ENCODE results near the gene LRMDA.

The LRMDA gene

DNA sequence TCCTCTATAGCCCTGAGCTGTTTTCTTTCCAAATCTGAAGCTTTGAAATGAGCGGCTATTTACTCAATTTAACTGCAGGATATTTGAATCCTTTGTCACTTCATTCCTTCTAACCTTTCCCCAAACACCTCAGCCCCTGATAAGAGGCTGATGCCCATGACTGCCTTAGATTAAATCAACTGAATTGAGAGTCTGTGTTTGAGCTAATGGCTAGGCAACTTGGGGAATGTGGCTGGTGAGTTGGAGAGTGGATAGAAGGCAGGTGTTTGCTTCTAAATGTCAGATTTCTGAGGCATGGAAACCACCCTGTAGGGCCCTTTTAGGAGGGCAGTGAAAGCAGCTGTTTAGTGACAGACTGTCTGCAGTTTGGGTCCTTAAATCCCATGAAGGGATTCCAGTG lies 759.9 kb downstream of the LRMDA start:
- peak overlapping the region; percentile 34 to 86 (median 86) for H3K27ac Mint-ChIP-seq
- peaks cover 4% of the 10 kb centered on the region for H3K27me3 Mint-ChIP-seq (ENCODE audit: low read depth)
- H3K4me1 Mint-ChIP-seq, result peaks cover 68% of the 10 kb centered on the region
- H3K9me3 Mint-ChIP-seq, result no peaks in the 10 kb centered on the region
- H3K36me3 Mint-ChIP-seq (ENCODE audit: low read depth), result no peaks in the 10 kb centered on the region
- H3K4me3 Mint-ChIP-seq, result peak overlapping the region in 1 of 3 experiments; percentile 18
- TF ChIP-seq, protein P1, sequence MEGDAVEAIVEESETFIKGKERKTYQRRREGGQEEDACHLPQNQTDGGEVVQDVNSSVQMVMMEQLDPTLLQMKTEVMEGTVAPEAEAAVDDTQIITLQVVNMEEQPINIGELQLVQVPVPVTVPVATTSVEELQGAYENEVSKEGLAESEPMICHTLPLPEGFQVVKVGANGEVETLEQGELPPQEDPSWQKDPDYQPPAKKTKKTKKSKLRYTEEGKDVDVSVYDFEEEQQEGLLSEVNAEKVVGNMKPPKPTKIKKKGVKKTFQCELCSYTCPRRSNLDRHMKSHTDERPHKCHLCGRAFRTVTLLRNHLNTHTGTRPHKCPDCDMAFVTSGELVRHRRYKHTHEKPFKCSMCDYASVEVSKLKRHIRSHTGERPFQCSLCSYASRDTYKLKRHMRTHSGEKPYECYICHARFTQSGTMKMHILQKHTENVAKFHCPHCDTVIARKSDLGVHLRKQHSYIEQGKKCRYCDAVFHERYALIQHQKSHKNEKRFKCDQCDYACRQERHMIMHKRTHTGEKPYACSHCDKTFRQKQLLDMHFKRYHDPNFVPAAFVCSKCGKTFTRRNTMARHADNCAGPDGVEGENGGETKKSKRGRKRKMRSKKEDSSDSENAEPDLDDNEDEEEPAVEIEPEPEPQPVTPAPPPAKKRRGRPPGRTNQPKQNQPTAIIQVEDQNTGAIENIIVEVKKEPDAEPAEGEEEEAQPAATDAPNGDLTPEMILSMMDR (IDR thresholded peaks at IDR 0.05; ENCODE audit: unreplicated experiment in 3 of 3), result no peak

DNA sequence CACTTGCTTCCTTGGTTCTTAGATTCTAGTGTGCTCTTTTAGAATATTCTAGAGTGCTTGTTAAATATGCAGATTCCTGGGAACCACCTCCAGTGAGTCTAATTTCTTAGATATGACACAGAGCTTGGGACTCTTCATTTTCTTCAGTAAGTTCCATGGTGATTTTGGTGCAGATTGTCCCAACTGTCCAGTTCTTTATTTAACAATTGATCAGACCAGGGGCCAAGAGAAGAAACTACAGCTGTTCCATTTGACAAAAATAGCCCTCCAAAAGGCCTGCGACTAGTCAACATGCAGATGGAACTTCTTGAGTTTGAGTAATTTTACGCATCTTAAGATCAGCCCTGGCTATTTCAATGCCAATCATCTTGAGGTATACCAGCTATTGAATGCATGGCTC lies 760.7 kb downstream of the LRMDA start:
- Mint-ChIP-seq H3K27me3 (ENCODE audit: low read depth) (peaks cover 4% of the 10 kb centered on the region), H3K4me1 (peaks cover 74% of the 10 kb centered on the region), H3K27ac (peak overlapping the region; percentile 34 to 86 (median 86)), H3K4me3 (no peak overlapping the region), H3K36me3 (ENCODE audit: low read depth) (no peaks in the 10 kb centered on the region), H3K9me3 (no peaks in the 10 kb centered on the region)
- TF ChIP-seq, protein P1 (IDR thresholded peaks at IDR 0.05; ENCODE audit: unreplicated experiment in 3 of 3), result no peak

DNA sequence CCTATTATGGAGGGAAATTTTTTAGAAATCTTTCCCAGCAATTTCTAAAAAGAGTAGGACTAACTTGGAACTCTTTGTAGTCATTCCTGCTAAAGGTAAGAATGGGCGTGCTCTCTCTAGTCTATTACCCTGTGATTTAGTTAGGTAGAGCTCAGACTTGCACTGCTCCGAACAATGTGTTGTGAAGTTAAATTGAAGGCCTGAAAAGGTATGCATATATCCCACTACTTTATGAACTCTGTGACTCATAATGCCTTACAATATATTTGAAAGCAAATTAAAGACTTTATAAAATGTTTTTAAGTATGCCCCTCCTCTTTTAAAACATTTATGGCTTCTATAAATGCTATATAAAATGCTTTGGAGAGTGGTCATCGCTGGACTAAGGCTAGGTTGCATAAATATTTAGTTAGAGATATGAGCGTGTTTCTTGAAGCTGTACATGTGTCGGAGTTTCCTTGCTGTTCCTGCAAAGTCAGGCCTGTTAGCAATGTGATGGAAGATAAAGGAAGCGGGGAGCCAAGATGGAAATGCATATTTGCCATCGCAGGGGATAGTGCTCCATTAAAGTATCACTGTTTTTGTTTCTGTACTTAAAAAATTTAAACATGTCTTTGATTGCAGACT lies 761.4 kb downstream of the LRMDA start:
- Mint-ChIP-seq H3K27me3 (ENCODE audit: low read depth) (peaks cover 4% of the 10 kb centered on the region), H3K27ac (peak overlapping the region; percentile 34 to 63 (median 51)), H3K4me1 (peaks cover 68% of the 10 kb centered on the region), H3K9me3 (no peaks in the 10 kb centered on the region), H3K4me3 (no peak overlapping the region), H3K36me3 (ENCODE audit: low read depth) (no peaks in the 10 kb centered on the region)
- TF ChIP-seq, protein P1 (IDR thresholded peaks at IDR 0.05; ENCODE audit: unreplicated experiment in 3 of 3), result no peak

DNA sequence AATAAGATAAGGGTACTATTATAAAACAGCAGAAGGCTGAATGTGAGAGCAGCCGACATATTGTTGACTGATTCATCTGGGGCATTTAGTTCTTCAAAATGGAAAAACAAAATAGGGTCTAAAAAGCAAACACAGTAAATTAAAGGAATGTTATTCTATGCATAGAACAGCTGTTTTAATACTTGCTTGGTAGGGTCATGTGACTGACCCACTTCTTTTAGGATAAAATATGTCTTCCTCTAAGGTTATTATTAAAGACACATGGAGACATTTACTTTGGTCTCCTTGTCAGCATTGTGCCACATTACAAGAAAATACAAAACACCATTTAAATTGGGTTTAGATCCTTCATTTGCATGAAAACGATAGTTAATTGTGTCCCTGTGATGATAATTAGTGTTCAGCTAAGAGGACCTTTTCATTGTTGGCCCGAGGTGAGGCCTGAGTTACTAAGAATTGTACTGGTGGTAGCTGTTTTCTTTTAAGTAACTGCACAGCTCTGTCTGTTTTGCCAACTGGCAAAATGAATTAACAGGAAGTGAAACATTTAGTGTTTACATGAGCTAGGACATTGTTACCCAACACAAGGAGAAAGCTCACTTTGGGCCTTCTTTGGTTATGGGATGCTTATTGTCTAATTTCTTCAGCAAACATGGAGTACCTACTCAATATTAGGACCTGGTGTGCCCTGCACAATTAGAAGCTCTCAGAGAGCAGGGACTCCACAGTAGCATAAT lies 764.4 kb downstream of the LRMDA start:
- Mint-ChIP-seq H3K9me3 (no peaks in the 10 kb centered on the region), H3K27me3 (ENCODE audit: low read depth) (no peaks in the 10 kb centered on the region), H3K4me3 (no peak overlapping the region), H3K4me1 (peaks cover 61% of the 10 kb centered on the region), H3K36me3 (ENCODE audit: low read depth) (no peaks in the 10 kb centered on the region), H3K27ac (peak overlapping the region; percentile 63 to 98 (median 89))
- TF ChIP-seq, protein P1 (IDR thresholded peaks at IDR 0.05; ENCODE audit: unreplicated experiment in 3 of 3), result no peak

DNA sequence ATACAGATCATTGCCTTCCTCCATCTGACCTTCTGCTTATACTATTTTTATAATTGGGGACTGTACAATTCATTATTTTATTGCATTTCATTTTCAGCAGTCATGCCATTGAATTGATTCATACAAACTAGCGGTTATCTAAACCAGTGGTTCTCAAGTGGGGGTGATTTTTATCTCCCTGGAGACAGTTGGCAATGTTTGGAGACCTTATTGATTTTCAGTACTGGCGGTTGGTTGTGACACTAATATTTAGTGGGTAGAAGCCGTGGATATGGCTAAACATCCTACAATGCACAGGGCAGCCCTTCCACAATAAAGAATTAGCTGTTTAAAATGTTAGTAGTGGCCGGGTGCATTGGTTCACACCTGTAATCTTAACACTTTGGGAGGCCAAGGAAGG lies 765.9 kb downstream of the LRMDA start:
- H3K9me3 Mint-ChIP-seq, result no peaks in the 10 kb centered on the region
- TF ChIP-seq, protein P1 (IDR thresholded peaks at IDR 0.05; ENCODE audit: unreplicated experiment in 3 of 3), result no peak
- H3K27me3 Mint-ChIP-seq (ENCODE audit: low read depth), result no peaks in the 10 kb centered on the region
- H3K4me3 Mint-ChIP-seq, result no peak overlapping the region
- peak overlapping the region in 1 of 3 experiments; percentile 98 for H3K27ac Mint-ChIP-seq
- H3K36me3 Mint-ChIP-seq (ENCODE audit: low read depth), result no peaks in the 10 kb centered on the region
- peaks cover 53% of the 10 kb centered on the region for H3K4me1 Mint-ChIP-seq
